Astrocyte (in vitro differentiated cells and primary cell): ENCODE measurements around the gene AQP12A.
"Not testable (repeated sequence)": the region's sequence is repeated elsewhere in the genome, so short reads cannot be mapped to it uniquely, and the experiment has no call there.

Experiments used
- EZH2 ChIP-seq: IDR thresholded peaks from 2 replicates; pipeline ENCODE4 v1.6.1; 2012; ENCODE audit warnings: mild to moderate bottlenecking, low read length, inconsistent platforms; ENCODE audit not compliant: insufficient read depth
- TF ChIP-seq, protein P1 (sequence below): IDR thresholded peaks from 2 replicates; pipeline ENCODE4 v1.5.1; 2011; ENCODE audit warnings: low read depth, mild to moderate bottlenecking, inconsistent platforms, low read length, moderate library complexity; ENCODE audit not compliant: insufficient read depth

DNA sequence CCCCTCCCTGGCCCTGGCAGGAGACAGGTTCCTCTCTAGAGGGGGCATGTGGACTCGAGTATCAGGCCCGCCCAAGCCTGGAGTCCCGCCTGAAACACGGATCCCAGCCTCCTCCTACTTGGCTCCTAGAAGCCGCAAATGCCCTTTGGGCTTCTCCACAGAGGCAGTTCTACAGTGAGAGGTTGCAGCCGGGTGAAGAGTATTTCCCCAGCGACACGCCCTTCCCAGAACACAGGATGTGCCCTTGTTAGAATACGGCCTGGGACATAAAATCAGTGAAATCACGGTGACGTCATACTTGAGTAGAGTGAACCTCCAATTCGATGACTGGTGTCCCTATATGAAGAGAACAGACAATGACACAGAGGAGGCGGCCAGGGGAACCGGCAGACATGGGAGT lies 13.6 kb upstream of the AQP12A start:
- TF ChIP-seq EZH2: not testable (repeated sequence)
- TF ChIP-seq, protein P1, sequence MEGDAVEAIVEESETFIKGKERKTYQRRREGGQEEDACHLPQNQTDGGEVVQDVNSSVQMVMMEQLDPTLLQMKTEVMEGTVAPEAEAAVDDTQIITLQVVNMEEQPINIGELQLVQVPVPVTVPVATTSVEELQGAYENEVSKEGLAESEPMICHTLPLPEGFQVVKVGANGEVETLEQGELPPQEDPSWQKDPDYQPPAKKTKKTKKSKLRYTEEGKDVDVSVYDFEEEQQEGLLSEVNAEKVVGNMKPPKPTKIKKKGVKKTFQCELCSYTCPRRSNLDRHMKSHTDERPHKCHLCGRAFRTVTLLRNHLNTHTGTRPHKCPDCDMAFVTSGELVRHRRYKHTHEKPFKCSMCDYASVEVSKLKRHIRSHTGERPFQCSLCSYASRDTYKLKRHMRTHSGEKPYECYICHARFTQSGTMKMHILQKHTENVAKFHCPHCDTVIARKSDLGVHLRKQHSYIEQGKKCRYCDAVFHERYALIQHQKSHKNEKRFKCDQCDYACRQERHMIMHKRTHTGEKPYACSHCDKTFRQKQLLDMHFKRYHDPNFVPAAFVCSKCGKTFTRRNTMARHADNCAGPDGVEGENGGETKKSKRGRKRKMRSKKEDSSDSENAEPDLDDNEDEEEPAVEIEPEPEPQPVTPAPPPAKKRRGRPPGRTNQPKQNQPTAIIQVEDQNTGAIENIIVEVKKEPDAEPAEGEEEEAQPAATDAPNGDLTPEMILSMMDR: not testable (repeated sequence)
